ENCODE measurements around the gene ZNF148. TPM values are rescaled to one million over a fixed set of nuclear protein-coding genes. Genes with fewer than 3 reads are reported as not detected.

The ZNF148 gene
- total and polyA plus RNA-seq, 8 donors: 2.1 to 31.2 (median 17.1) TPM

GRCh38 chr3:125287248-125287647 is 87.9 kb downstream of the ZNF148 start:
- FAIRE-seq: no peak
- 99 to 100% methylated on average over 2 of the region's 2 CpGs for WGBS, 2 donors
- no peaks in the 10 kb centered on the region for H3K9me3 ChIP-seq
- no peak overlapping the region for H3K27ac ChIP-seq
- no peak for ATAC-seq
- H3K27me3 ChIP-seq: no peaks in the 10 kb centered on the region
- intact Hi-C loops (cut with DNase I): no loop called here
- no peak for DNase-seq
- TF ChIP-seq CTCF (IDR thresholded peaks at IDR 0.05): no peak
- H3K36me3 ChIP-seq: no peaks in the 10 kb centered on the region
- H3K4me3 ChIP-seq: no peak overlapping the region
- peaks cover 5 to 41% (median 35%) of the 10 kb centered on the region in 3 donors for H3K4me1 ChIP-seq

GRCh38 chr3:125281381-125281780 is 93.7 kb downstream of the ZNF148 start:
- no peak for TF ChIP-seq CTCF (IDR thresholded peaks at IDR 0.05)
- no peak for ATAC-seq
- Histone ChIP-seq H3K27ac (no peak overlapping the region), H3K4me3 (no peak overlapping the region), H3K4me1 (peaks cover 7 to 32% (median 7%) of the 10 kb centered on the region in 3 donors), H3K36me3 (peaks cover 0 to 6% (median 0%) of the 10 kb centered on the region in 3 donors), H3K27me3 (no peaks in the 10 kb centered on the region), H3K9me3 (no peaks in the 10 kb centered on the region)
- 53 to 78% methylated on average over 1 of the region's 1 CpG for WGBS, 2 donors
- DNase-seq: no peak
- intact Hi-C loops (cut with DNase I): no loop called here
- no peak for FAIRE-seq

GRCh38 chr3:125280668-125281361 is 94.3 kb downstream of the ZNF148 start:
- Histone ChIP-seq H3K36me3 (peaks cover 0 to 6% (median 0%) of the 10 kb centered on the region in 3 donors), H3K4me1 (peaks cover 7 to 26% (median 7%) of the 10 kb centered on the region in 3 donors), H3K4me3 (no peak overlapping the region), H3K9me3 (no peaks in the 10 kb centered on the region), H3K27ac (no peak overlapping the region), H3K27me3 (no peaks in the 10 kb centered on the region)
- FAIRE-seq (no peak), DNase-seq (no peak), ATAC-seq (peak in 1 of 4 donors; percentile 39)
- intact Hi-C loops (cut with DNase I): no loop called here
- no peak for TF ChIP-seq CTCF (IDR thresholded peaks at IDR 0.05)
- 93 to 94% methylated on average over 2 of the region's 2 CpGs for WGBS, 2 donors

GRCh38 chr3:125278155-125278554 is 97.0 kb downstream of the ZNF148 start:
- FAIRE-seq (no peak), ATAC-seq (no peak), DNase-seq (no peak)
- no peaks in the 10 kb centered on the region for H3K9me3 ChIP-seq
- WGBS, 2 donors: 98 to 99% methylated on average over 2 of the region's 2 CpGs
- peaks cover 0 to 6% (median 0%) of the 10 kb centered on the region in 3 donors for H3K36me3 ChIP-seq
- intact Hi-C loops (cut with DNase I): no loop called here
- H3K4me3 ChIP-seq: no peak overlapping the region
- H3K4me1 ChIP-seq: peaks cover 7 to 22% (median 7%) of the 10 kb centered on the region in 3 donors
- no peak overlapping the region for H3K27ac ChIP-seq
- H3K27me3 ChIP-seq: no peaks in the 10 kb centered on the region
- TF ChIP-seq CTCF (IDR thresholded peaks at IDR 0.05): no peak

GRCh38 chr3:125271127-125271526 is 104.0 kb downstream of the ZNF148 start:
- H3K9me3 ChIP-seq: no peaks in the 10 kb centered on the region
- no peak for FAIRE-seq
- no peak for DNase-seq
- no peak for ATAC-seq
- no peaks in the 10 kb centered on the region for H3K4me1 ChIP-seq
- TF ChIP-seq CTCF (IDR thresholded peaks at IDR 0.05): no peak
- intact Hi-C loops (cut with DNase I): no loop called here
- H3K27ac ChIP-seq: no peak overlapping the region
- H3K4me3 ChIP-seq: no peak overlapping the region
- 82 to 84% methylated on average over 7 of the region's 7 CpGs for WGBS, 2 donors
- no peaks in the 10 kb centered on the region for H3K27me3 ChIP-seq
- H3K36me3 ChIP-seq: peaks cover 0 to 2% (median 0%) of the 10 kb centered on the region in 3 donors

Data from pancreas (tissue), 10 donors.